ENCODE data around the gene ATP2B3. TPM values are rescaled to one million over a fixed set of nuclear protein-coding genes. Genes with fewer than 3 reads are reported as not detected.

Gene ATP2B3
- total RNA-seq, 2 donors from 2014 or later = not detected

GRCh38 chrX:153517946-153518834 is 748 bp downstream of the ATP2B3 start:
- ATAC-seq (no peak), DNase-seq (no peak)
- no peak for TF ChIP-seq POLR2A (IDR thresholded peaks at IDR 0.05)
- TF ChIP-seq CTCF (IDR thresholded peaks at IDR 0.05) = no peak
- no peaks in the 10 kb centered on the region for H3K36me3 ChIP-seq (replicated peaks in 1 of 2; ENCODE audit: insufficient read depth in 1 of 2, low read depth in 2 of 2)
- 0 to 40% methylated on average over 1 to 9 of the region's 70 CpGs for WGBS, 2 donors
- intact Hi-C loops (cut with DNase I) = no loop called here
- no peak overlapping the region for H3K4me3 ChIP-seq
- H3K4me1 ChIP-seq = no peaks in the 10 kb centered on the region
- H3K27ac ChIP-seq = no peak overlapping the region
- no peaks in the 10 kb centered on the region for H3K9me3 ChIP-seq
- no peaks in the 10 kb centered on the region for H3K27me3 ChIP-seq

- no peak overlapping the region for H3K27ac ChIP-seq
- no peaks in the 10 kb centered on the region for H3K4me1 ChIP-seq
- no peaks in the 10 kb centered on the region for H3K9me3 ChIP-seq
- TF ChIP-seq CTCF (IDR thresholded peaks at IDR 0.05) (no peak), POLR2A (IDR thresholded peaks at IDR 0.05) (no peak)
- no peak overlapping the region for H3K4me3 ChIP-seq
- H3K36me3 ChIP-seq (replicated peaks in 1 of 2; ENCODE audit: insufficient read depth in 1 of 2, low read depth in 2 of 2) = no peaks in the 10 kb centered on the region
- DNase-seq (no peak), ATAC-seq (no peak)
- 34% methylated on average over 10 of the region's 21 CpGs; no CpG with 5 or more reads in 1 of the 2 donors for WGBS, 2 donors
- intact Hi-C loops (cut with DNase I) = no loop called here
- no peaks in the 10 kb centered on the region for H3K27me3 ChIP-seq
Measured at GRCh38 chrX:153519569-153520286, 2.3 kb downstream of the ATP2B3 start.

- Histone ChIP-seq H3K36me3 (replicated peaks in 1 of 2; ENCODE audit: insufficient read depth in 1 of 2, low read depth in 2 of 2) (no peaks in the 10 kb centered on the region), H3K27me3 (no peaks in the 10 kb centered on the region)
- no peak for ATAC-seq
Measured at GRCh38 chrX:153520287-153520917, 3.0 kb downstream of the ATP2B3 start.

GRCh38 chrX:153521034-153521433 is 3.6 kb downstream of the ATP2B3 start:
- Histone ChIP-seq H3K4me3 (no peak overlapping the region), H3K36me3 (replicated peaks in 1 of 2; ENCODE audit: insufficient read depth in 1 of 2, low read depth in 2 of 2) (no peaks in the 10 kb centered on the region), H3K9me3 (no peaks in the 10 kb centered on the region), H3K4me1 (no peaks in the 10 kb centered on the region), H3K27me3 (no peaks in the 10 kb centered on the region), H3K27ac (no peak overlapping the region)
- TF ChIP-seq CTCF (IDR thresholded peaks at IDR 0.05) = no peak
- no peak for TF ChIP-seq POLR2A (IDR thresholded peaks at IDR 0.05)
- DNase-seq = no peak
- no peak for ATAC-seq
- intact Hi-C loops (cut with DNase I) = no loop called here
- 47% methylated on average over 9 of the region's 9 CpGs; no CpG with 5 or more reads in 1 of the 2 donors for WGBS, 2 donors

More at GRCh38 chrX:153520287-153520917, 3.0 kb downstream of the ATP2B3 start:
- no peak for DNase-seq
- Histone ChIP-seq H3K4me1 (no peaks in the 10 kb centered on the region), H3K27ac (no peak overlapping the region), H3K9me3 (no peaks in the 10 kb centered on the region), H3K4me3 (no peak overlapping the region)
- TF ChIP-seq CTCF (IDR thresholded peaks at IDR 0.05) = no peak
- no peak for TF ChIP-seq POLR2A (IDR thresholded peaks at IDR 0.05)
- 40% methylated on average over 6 of the region's 7 CpGs; no CpG with 5 or more reads in 1 of the 2 donors for WGBS, 2 donors
- intact Hi-C loops (cut with DNase I) = no loop called here
